OCI-LY1 (cell line): ENCODE results near the gene SOCS6.

Source experiments
- EZH2 ChIP-seq: fragments of 200-600 bp; sonication (generic), shearing (Covaris generic); IDR thresholded peaks from 2 replicates; pipeline ENCODE4 v1.8.0; 2017; ENCODE audit warnings: borderline replicate concordance, mixed run types, mild to moderate bottlenecking, antibody characterized with exemption, low read length, moderate library complexity, mixed read lengths
- TF ChIP-seq, protein P1 (sequence below): fragments of 200-600 bp; sonication (generic), shearing (Covaris generic); IDR thresholded peaks from 2 replicates; pipeline ENCODE4 v1.5.1; 2017; ENCODE audit warnings: mild to moderate bottlenecking, antibody characterized with exemption, low read length, moderate library complexity, mixed read lengths

DNA sequence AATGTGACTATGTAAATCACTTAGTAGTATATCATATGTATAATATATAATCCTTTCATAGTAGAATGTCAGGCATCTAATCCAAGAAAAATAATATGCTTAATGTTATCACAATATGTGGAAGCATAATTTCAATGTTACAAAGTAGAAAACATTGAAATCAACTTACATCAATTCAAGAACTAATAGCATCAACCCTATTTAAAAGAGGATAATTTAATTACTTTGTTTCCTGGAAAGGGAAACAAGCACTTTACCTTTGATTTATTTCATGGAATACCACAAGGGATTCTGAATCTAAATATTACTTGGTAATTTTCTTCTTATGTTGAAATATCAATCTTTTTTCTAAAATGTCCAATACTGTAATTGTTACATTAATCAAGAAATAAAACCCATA is 30.6 kb upstream of the SOCS6 start:
- TF ChIP-seq, protein P1, sequence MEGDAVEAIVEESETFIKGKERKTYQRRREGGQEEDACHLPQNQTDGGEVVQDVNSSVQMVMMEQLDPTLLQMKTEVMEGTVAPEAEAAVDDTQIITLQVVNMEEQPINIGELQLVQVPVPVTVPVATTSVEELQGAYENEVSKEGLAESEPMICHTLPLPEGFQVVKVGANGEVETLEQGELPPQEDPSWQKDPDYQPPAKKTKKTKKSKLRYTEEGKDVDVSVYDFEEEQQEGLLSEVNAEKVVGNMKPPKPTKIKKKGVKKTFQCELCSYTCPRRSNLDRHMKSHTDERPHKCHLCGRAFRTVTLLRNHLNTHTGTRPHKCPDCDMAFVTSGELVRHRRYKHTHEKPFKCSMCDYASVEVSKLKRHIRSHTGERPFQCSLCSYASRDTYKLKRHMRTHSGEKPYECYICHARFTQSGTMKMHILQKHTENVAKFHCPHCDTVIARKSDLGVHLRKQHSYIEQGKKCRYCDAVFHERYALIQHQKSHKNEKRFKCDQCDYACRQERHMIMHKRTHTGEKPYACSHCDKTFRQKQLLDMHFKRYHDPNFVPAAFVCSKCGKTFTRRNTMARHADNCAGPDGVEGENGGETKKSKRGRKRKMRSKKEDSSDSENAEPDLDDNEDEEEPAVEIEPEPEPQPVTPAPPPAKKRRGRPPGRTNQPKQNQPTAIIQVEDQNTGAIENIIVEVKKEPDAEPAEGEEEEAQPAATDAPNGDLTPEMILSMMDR, result no peak
- TF ChIP-seq EZH2, result no peak
